K562 (cell line): Measurements from ENCODE around the gene GALNT15. TPM values are rescaled to one million over a fixed set of nuclear protein-coding genes. Genes with fewer than 3 reads are reported as not detected.

ENCODE experiments used
- ATAC-seq: fragments of 200-7000 bp; cut with Tn5 transposase; 3 replicates; pipeline ENCODE4 v1.9.1; 2020; ENCODE audit warnings: moderate library complexity
- BruUV-seq: library from RNA; stranded (reverse); fragments of 400-500 nt; replicated peaks from 2 replicates; lab custom pipeline; 2021; lab: Mats Ljungman, UMichigan
- CTCF ChIA-PET: fragments of 300-600 bp; formaldehyde crosslinking; extraction: SDS; loops from one replicate; lab custom pipeline; 2021; ENCODE audit warnings: low intra/inter-chr PET ratio; lab: Yijun Ruan, JAX
- POLR2A ChIA-PET: fragments of 300-600, 350-650 bp; sonication (Branson Sonifier 250); formaldehyde crosslinking; extraction: SDS; loops from one replicate; lab custom pipeline; 2021; ENCODE audit warnings: antibody characterized with exemption, inconsistent platforms; lab: Yijun Ruan, JAX
- DNase-seq, 4 experiments: peaks; one replicate each; pipeline versions ENCODE4 v3.0.0 to v3.0.0-alpha.2; 2011 to 2018; ENCODE audit warnings: low spot score in 3 of 4, mixed read lengths in 3 of 4; ENCODE audit errors: extremely low read depth in 1 of 4
- FAIRE-seq: peaks from 2 replicates; lab custom pipeline; 2011; peaks lifted over from hg19 to GRCh38; lab: Jason Lieb, UNC
- H2AFZ ChIP-seq: 2 replicates; pipeline ENCODE4 v1.6.0; 2011; ENCODE audit warnings: low read depth, low read length, control low read depth, inconsistent platforms
- H3K27ac ChIP-seq: fragments of 200-600 bp; 3 replicates; pipeline ENCODE4 v1.8.0; 2011; ENCODE audit warnings: low read depth, mild to moderate bottlenecking, control low read depth, inconsistent platforms, low read length, moderate library complexity, mixed read lengths; ENCODE audit errors: extremely low read depth
- H3K27me3 ChIP-seq, 2 experiments: fragments of 300-600 bp in 1 of 2; 2 replicates in 1 of 2; 3 replicates in 1 of 2; pipeline versions ENCODE4 v1.6.0 to v1.8.0; 2011; ENCODE audit warnings: inconsistent platforms in 2 of 2, low read length in 2 of 2, mild to moderate bottlenecking in 1 of 2, mixed read lengths in 1 of 2, moderate library complexity in 1 of 2; ENCODE audit not compliant: control insufficient read depth in 2 of 2, insufficient read depth in 2 of 2
- H3K36me3 ChIP-seq: fragments of 300-600 bp; 3 replicates; pipeline ENCODE4 v1.8.0; 2011; ENCODE audit warnings: mild to moderate bottlenecking, low read length, inconsistent platforms; ENCODE audit not compliant: control insufficient read depth, insufficient read depth
- H3K4me1 ChIP-seq, 2 experiments: fragments of 200-600 bp in 1 of 2; replicated peaks in 1 of 2; 2 replicates in 1 of 2; 3 replicates in 1 of 2; pipeline versions ENCODE4 v1.5.1 to v1.8.0; 2011; ENCODE audit warnings: inconsistent platforms in 2 of 2, low read length in 2 of 2, mild to moderate bottlenecking in 1 of 2, mixed read lengths in 1 of 2, moderate library complexity in 1 of 2; ENCODE audit not compliant: control insufficient read depth in 2 of 2, insufficient read depth in 2 of 2
- H3K4me2 ChIP-seq: 2 replicates; pipeline ENCODE4 v1.6.1; 2011; ENCODE audit warnings: low read length, control low read depth, inconsistent platforms, mixed read lengths; ENCODE audit not compliant: insufficient read depth
- H3K4me3 ChIP-seq: fragments of 200-600 bp; sonication (generic), shearing (Covaris generic); 2 replicates; pipeline ENCODE4 v1.5.1; 2016; ENCODE audit warnings: control low read depth, inconsistent platforms
- H3K79me2 ChIP-seq: fragments of 200-600 bp; 3 replicates; pipeline ENCODE4 v1.8.0; 2011; ENCODE audit warnings: low read length, inconsistent platforms; ENCODE audit not compliant: control insufficient read depth, insufficient read depth
- H3K9ac ChIP-seq, 2 experiments: 2 replicates each; pipeline versions ENCODE4 v1.6.0 to v1.6.1; 2011; ENCODE audit warnings: low read depth in 2 of 2, low read length in 2 of 2, control low read depth in 1 of 2, inconsistent platforms in 1 of 2, mild to moderate bottlenecking in 1 of 2, mixed read lengths in 1 of 2; ENCODE audit not compliant: insufficient read depth in 1 of 2
- H3K9me1 ChIP-seq: one replicate; pipeline ENCODE4 v1.6.0; 2011; ENCODE audit warnings: inconsistent platforms, mild to moderate bottlenecking, low read length, moderate library complexity; ENCODE audit not compliant: control insufficient read depth, insufficient read depth
- H3K9me3 ChIP-seq: replicated peaks from 2 replicates; pipeline ENCODE4 v1.5.1; 2011; ENCODE audit warnings: low read depth, low read length, inconsistent platforms; ENCODE audit not compliant: control insufficient read depth, insufficient read depth
- H4K20me1 ChIP-seq: replicated peaks from 2 replicates; pipeline ENCODE4 v1.6.1; 2011; ENCODE audit warnings: low read length, inconsistent platforms, mixed read lengths; ENCODE audit not compliant: control insufficient read depth, insufficient read depth
- ARHGAP35 ChIP-seq: fragments of 450-650 bp; IDR thresholded peaks from 2 replicates; pipeline ENCODE4 v1.6.1; 2018; ENCODE audit not compliant: partially characterized antibody
- DDX20 ChIP-seq: fragments of 450-650 bp; IDR thresholded peaks from 2 replicates; pipeline ENCODE4 v1.6.1; 2016; ENCODE audit warnings: missing genetic modification characterization, low read depth, mild to moderate bottlenecking, missing compliant biosample characterization, moderate library complexity
- FOXP1 ChIP-seq: sonication (generic); formaldehyde crosslinking; IDR thresholded peaks from 2 replicates; pipeline ENCODE4 v1.8.0; 2022; ENCODE audit warnings: mild to moderate bottlenecking, missing genetic modification reagents
- IFI16 ChIP-seq: fragments of 250-450 bp; sonication (Bioruptor Pico); IDR thresholded peaks from 2 replicates; pipeline ENCODE4 v2.1.2; 2022; ENCODE audit warnings: mild to moderate bottlenecking, inconsistent platforms
- KDM1A ChIP-seq, 2 experiments: fragments of 450-650 bp; IDR thresholded peaks; 2 replicates each; pipeline ENCODE4 v1.6.1; 2016; ENCODE audit warnings: mild to moderate bottlenecking in 2 of 2
- NFATC3 ChIP-seq: fragments of 450-650 bp; IDR thresholded peaks from 2 replicates; pipeline ENCODE4 v1.6.1; 2017; ENCODE audit warnings: mild to moderate bottlenecking
- PCBP2 ChIP-seq: fragments of 200-400 bp; formaldehyde crosslinking; IDR thresholded peaks from 2 replicates; pipeline ENCODE4 v1.6.1; 2018; ENCODE audit warnings: low read length, low read depth, mild to moderate bottlenecking, moderate library complexity; ENCODE audit not compliant: poor library complexity, severe bottlenecking
- PHTF2 ChIP-seq: fragments of 250-450 bp; sonication (Bioruptor Pico); IDR thresholded peaks from 2 replicates; pipeline ENCODE4 v1.5.0; 2021; ENCODE audit warnings: mild to moderate bottlenecking
- TAF9B ChIP-seq: fragments of 450-650 bp; IDR thresholded peaks from 2 replicates; pipeline ENCODE4 v1.6.1; 2018; ENCODE audit warnings: mild to moderate bottlenecking; ENCODE audit not compliant: partially characterized antibody
- ZBTB7A ChIP-seq: IDR thresholded peaks from 2 replicates; pipeline ENCODE4 v1.6.1; 2011; ENCODE audit warnings: low read depth, mild to moderate bottlenecking, low read length, moderate library complexity, borderline replicate concordance; ENCODE audit not compliant: control insufficient read depth
- ZNF316 ChIP-seq: fragments of 450-650 bp; IDR thresholded peaks from 2 replicates; pipeline ENCODE4 v1.6.1; 2016
- ZSCAN29 ChIP-seq: fragments of 450-650 bp; IDR thresholded peaks from 2 replicates; pipeline ENCODE4 v1.6.1; 2017
- WGBS: fragments of 100-300 bp; shearing (Covaris generic); methylation state at CpG from one replicate; pipeline ENCODE4 v1.1.6; 2016; ENCODE audit warnings: low coverage, mixed read lengths; ENCODE audit not compliant: insufficient coverage; ENCODE audit errors: missing lambda C conversion rate; 5-methylcytosine and 5-hydroxymethylcytosine counted together
- in situ Hi-C: fragments of 300-500 bp; cut with MboI; formaldehyde crosslinking; loops from 4 replicates; pipeline ENCODE4 v1.15.0; 2018; ENCODE audit warnings: inconsistent platforms, mixed read lengths
- intact Hi-C: fragments of 100-400 bp; cut with micrococcal nuclease; formaldehyde crosslinking; loops from 2 replicates; pipeline ENCODE4 v1.14.2; 2022
- polyA plus RNA-seq, 8 experiments: library from polyadenylated mRNA; depleted of rRNA in 4 of 8; stranded (reverse) in 5 of 8; unstranded in 3 of 8; fragments of >200 nt; fragmentation: Nextera tagmentation in 2 of 8; fragmentation: Illumina TruSeq in 1 of 8; extraction: Ambion mirVana in 2 of 8; extraction: Trizol in 1 of 8; gene quantifications; 2 replicates each; pipeline versions ENCODE4 v1.2.1 to v1.2.3, GENCODE V29; 2011 to 2014; ENCODE audit warnings: inconsistent platforms in 1 of 8, missing spikeins in 1 of 8
- total RNA-seq, 7 experiments: library from RNA; depleted of rRNA in 6 of 7; stranded (reverse); fragments of >200 nt in 6 of 7; fragmentation: Illumina TruSeq in 2 of 7; extraction: Trizol in 2 of 7; gene quantifications; 2 replicates each; pipeline versions ENCODE4 v1.2.1 to v1.2.3, GENCODE V29; 2011 to 2021; ENCODE audit warnings: low replicate concordance in 1 of 7
- TF ChIP-seq, protein P1 (sequence below): fragments of 450-650 bp; formaldehyde crosslinking; IDR thresholded peaks from 2 replicates; pipeline ENCODE4 v1.4.0; 2020; ENCODE audit warnings: mild to moderate bottlenecking, moderate library complexity

GALNT15 gene
- total and polyA plus RNA-seq, 9 of the 15 experiments (the other 6 are each of a cell fraction or from before 2014, with no cell fraction given) = not detected

DNA sequence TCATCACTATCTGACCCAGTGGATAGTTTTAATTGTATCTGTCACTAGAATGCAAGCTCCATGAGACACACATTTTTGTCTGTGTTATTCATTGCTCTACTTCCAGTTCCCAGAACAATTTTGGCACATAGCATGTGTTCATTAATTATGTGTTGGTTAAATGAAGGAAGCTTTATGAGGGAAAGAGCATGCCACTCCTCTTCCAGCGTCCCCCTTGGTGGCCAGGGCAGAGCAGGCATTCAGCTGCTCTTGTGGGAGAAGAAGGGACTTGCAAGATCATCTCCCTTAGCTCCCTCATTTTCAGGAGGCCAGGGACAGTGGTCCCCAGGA lies 489 bp upstream of the GALNT15 start:
- 0% methylated on average over 1 of the region's 1 CpG for WGBS
- ChIA-PET POLR2A (interaction anchor here (0.8 to 2.0 kb wide), 5 partner anchors 8 to 572 kb away, joined by 3 to 7 read pairs (median 3); partner anchors contain the start of genes BTD and HACL1), CTCF (no interaction called here)
- peaks cover 19% of the 10 kb centered on the region; the same call in 1 of the 2 replicates for H4K20me1 ChIP-seq
- intact Hi-C loops (no loop called here), in situ Hi-C loops (loop anchor here (10.0 kb wide), 1 partner anchor 359 kb away; no protein-coding TSS in a partner anchor)
- H3K4me3 ChIP-seq = no peak overlapping the region
- no peak overlapping the region for H3K27ac ChIP-seq
- peaks cover 4% of the 10 kb centered on the region; the same call in 1 of the 2 replicates for H3K9me3 ChIP-seq
- H3K36me3 ChIP-seq = no peaks in the 10 kb centered on the region
- no peak overlapping the region for H3K9ac ChIP-seq
- BruUV-seq = no TSS peak
- H3K27me3 ChIP-seq = peaks cover 21 to 45% of the 10 kb centered on the region in 2 experiments
- ATAC-seq = no peak
- H3K4me1 ChIP-seq = peaks cover 0 to 5% of the 10 kb centered on the region in 2 experiments; a peak in 1 of 5 replicates
- TF ChIP-seq ZNF316 (no peak), FOXP1 (no peak)
- TF ChIP-seq, all 486 proteins: peak for 0
- Histone ChIP-seq H3K9me1 (no peaks in the 10 kb centered on the region), H3K79me2 (no peaks in the 10 kb centered on the region), H2AFZ (no peak overlapping the region), H3K4me2 (no peak overlapping the region)
- DNase-seq = no peak
- FAIRE-seq = no peak

DNA sequence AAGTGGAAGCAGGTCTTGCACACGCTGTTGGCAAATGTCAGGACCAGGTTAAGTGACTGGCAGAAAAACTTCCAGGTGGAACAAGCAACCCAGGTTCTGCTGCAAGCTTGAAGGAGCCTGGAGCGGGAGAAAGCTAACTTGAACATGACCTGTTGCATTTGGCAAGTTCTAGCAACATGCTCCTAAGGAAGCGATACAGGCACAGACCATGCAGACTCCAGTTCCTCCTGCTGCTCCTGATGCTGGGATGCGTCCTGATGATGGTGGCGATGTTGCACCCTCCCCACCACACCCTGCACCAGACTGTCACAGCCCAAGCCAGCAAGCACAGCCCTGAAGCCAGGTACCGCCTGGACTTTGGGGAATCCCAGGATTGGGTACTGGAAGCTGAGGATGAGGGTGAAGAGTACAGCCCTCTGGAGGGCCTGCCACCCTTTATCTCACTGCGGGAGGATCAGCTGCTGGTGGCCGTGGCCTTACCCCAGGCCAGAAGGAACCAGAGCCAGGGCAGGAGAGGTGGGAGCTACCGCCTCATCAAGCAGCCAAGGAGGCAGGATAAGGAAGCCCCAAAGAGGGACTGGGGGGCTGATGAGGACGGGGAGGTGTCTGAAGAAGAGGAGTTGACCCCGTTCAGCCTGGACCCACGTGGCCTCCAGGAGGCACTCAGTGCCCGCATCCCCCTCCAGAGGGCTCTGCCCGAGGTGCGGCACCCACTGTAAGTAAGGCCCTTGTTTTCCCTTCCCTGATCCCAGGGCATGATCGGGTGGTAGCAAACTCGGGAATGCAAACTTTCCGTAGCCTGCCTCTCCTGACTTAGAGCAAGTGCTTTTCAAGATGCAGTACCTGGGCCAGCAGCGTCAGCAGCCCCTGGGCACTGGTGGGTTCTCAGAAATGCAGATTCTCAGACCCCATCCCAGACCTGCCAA lies 759 bp downstream of the GALNT15 start:
- no peak overlapping the region; a peak in 1 of 4 replicates for H3K9ac ChIP-seq
- H3K4me1 ChIP-seq = peaks cover 0 to 5% of the 10 kb centered on the region in 2 experiments; a peak in 1 of 5 replicates
- no peak for ATAC-seq
- H3K79me2 ChIP-seq = no peaks in the 10 kb centered on the region
- H4K20me1 ChIP-seq = peaks cover 19% of the 10 kb centered on the region; the same call in 1 of the 2 replicates
- H3K36me3 ChIP-seq = no peaks in the 10 kb centered on the region
- ChIA-PET POLR2A (interaction anchor here (1.4 to 2.0 kb wide), 2 partner anchors 11 to 573 kb away, joined by 4 to 7 read pairs; partner anchors contain the start of genes BTD and HACL1), CTCF (no interaction called here)
- no peak overlapping the region for H3K4me2 ChIP-seq
- no peak overlapping the region for H3K4me3 ChIP-seq
- intact Hi-C loops (loop anchor here (5.0 kb wide), 1 partner anchor 377 kb away; no protein-coding TSS in a partner anchor), in situ Hi-C loops (loop anchor here (10.0 kb wide), 1 partner anchor 360 kb away; no protein-coding TSS in a partner anchor)
- H3K9me3 ChIP-seq = peaks cover 4% of the 10 kb centered on the region; the same call in 1 of the 2 replicates
- H3K27ac ChIP-seq = no peak overlapping the region
- FAIRE-seq = no peak
- DNase-seq = no peak
- no peaks in the 10 kb centered on the region for H3K9me1 ChIP-seq
- no peak overlapping the region for H2AFZ ChIP-seq
- BruUV-seq = no TSS peak
- 1% methylated on average over 19 of the region's 19 CpGs for WGBS
- peaks cover 17 to 50% of the 10 kb centered on the region in 2 experiments for H3K27me3 ChIP-seq
- no peak for TF ChIP-seq ZBTB7A
- TF ChIP-seq TAF9B = no peak
- TF ChIP-seq IFI16 (CRISPR knock-in tag) = no peak
- TF ChIP-seq, protein P1, sequence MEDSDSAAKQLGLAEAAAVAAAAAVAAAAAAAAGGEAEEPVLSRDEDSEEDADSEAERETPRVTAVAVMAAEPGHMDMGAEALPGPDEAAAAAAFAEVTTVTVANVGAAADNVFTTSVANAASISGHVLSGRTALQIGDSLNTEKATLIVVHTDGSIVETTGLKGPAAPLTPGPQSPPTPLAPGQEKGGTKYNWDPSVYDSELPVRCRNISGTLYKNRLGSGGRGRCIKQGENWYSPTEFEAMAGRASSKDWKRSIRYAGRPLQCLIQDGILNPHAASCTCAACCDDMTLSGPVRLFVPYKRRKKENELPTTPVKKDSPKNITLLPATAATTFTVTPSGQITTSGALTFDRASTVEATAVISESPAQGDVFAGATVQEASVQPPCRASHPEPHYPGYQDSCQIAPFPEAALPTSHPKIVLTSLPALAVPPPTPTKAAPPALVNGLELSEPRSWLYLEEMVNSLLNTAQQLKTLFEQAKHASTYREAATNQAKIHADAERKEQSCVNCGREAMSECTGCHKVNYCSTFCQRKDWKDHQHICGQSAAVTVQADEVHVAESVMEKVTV (CRISPR knock-in tag) = no peak
- no peak for TF ChIP-seq ARHGAP35
- TF ChIP-seq DDX20 (tag) = no peak
- TF ChIP-seq PHTF2 (CRISPR knock-in tag) = no peak
- TF ChIP-seq KDM1A (IDR thresholded peaks at IDR 0.05) = no peak
- no peak for TF ChIP-seq ZSCAN29
- TF ChIP-seq PCBP2 = no peak
- no peak for TF ChIP-seq NFATC3
